ENCODE results near the gene LUZP1. TPM values are rescaled to one million over a fixed set of nuclear protein-coding genes. Genes with fewer than 3 reads are reported as not detected.

The LUZP1 gene
- total and polyA plus RNA-seq, 2 donors (not counting 3 experiments of a cell fraction or from before 2014, with no cell fraction given), result 26.3 to 82.4 TPM

DNA sequence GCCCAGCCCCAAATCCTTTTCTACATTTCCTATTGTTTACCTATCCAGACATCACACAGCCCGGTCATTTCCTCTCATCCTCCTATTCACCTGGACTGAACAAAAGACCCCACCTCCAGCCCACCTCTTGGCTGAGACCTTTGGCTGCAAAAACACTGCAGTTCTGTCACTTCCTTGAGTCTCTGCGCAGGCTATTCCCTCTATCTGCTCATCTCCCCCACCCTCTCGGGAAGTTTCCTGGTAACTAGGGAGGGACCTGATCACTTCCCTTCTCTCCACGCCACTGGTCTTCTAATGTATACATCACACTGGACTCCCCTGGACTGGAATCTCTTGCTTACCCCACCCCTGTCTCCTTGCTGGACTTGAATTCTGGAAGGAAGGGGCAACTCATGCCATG, 43.3 kb upstream of the LUZP1 start:
- no peaks in the 10 kb centered on the region for H3K27me3 ChIP-seq (ENCODE audit: control insufficient read depth in 2 of 2, insufficient read depth in 2 of 2, low read length in 2 of 2)
- BruUV-seq (replicated peaks), result no TSS peak
- CTCF ChIA-PET, result interaction anchor here (0.7 to 1.2 kb wide), 3 partner anchors 27 to 113 kb away, joined by 3 to 4 read pairs (median 3); no protein-coding TSS in a partner anchor
- TF ChIP-seq GATA2 (IDR thresholded peaks at IDR 0.05; ENCODE audit: insufficient read depth, insufficient read length, low read depth, low read length), result peak; percentile 56
- TF ChIP-seq MYC (IDR thresholded peaks at IDR 0.05; ENCODE audit: low read depth, low read length), result no peak
- TF ChIP-seq, protein P1, sequence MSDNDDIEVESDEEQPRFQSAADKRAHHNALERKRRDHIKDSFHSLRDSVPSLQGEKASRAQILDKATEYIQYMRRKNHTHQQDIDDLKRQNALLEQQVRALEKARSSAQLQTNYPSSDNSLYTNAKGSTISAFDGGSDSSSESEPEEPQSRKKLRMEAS (IDR thresholded peaks at IDR 0.05; ENCODE audit: insufficient read depth, insufficient read length), result no peak
- TF ChIP-seq, protein P2, sequence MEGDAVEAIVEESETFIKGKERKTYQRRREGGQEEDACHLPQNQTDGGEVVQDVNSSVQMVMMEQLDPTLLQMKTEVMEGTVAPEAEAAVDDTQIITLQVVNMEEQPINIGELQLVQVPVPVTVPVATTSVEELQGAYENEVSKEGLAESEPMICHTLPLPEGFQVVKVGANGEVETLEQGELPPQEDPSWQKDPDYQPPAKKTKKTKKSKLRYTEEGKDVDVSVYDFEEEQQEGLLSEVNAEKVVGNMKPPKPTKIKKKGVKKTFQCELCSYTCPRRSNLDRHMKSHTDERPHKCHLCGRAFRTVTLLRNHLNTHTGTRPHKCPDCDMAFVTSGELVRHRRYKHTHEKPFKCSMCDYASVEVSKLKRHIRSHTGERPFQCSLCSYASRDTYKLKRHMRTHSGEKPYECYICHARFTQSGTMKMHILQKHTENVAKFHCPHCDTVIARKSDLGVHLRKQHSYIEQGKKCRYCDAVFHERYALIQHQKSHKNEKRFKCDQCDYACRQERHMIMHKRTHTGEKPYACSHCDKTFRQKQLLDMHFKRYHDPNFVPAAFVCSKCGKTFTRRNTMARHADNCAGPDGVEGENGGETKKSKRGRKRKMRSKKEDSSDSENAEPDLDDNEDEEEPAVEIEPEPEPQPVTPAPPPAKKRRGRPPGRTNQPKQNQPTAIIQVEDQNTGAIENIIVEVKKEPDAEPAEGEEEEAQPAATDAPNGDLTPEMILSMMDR (IDR thresholded peaks at IDR 0.05; ENCODE audit: extremely low read depth in 1 of 2, insufficient read depth in 1 of 2, low read depth in 1 of 2, low read length in 2 of 2), result no peak
- TF ChIP-seq JUN (IDR thresholded peaks at IDR 0.05; ENCODE audit: borderline replicate concordance, insufficient read depth, insufficient read length, low read depth), result no peak
- no peak for TF ChIP-seq EZH2 (IDR thresholded peaks at IDR 0.05; ENCODE audit: borderline replicate concordance, low read depth, low read length, severe bottlenecking)
- TF ChIP-seq POLR2A (IDR thresholded peaks at IDR 0.05; ENCODE audit: low read depth, low read length), result no peak
- no peak for TF ChIP-seq POLR2AphosphoS5 (IDR thresholded peaks at IDR 0.05; ENCODE audit: insufficient read depth, low read depth, low read length)
- TF ChIP-seq FOS (IDR thresholded peaks at IDR 0.05; ENCODE audit: borderline replicate concordance, insufficient read depth, low read length), result peak; percentile 44
- H2AFZ ChIP-seq (ENCODE audit: low read depth, low read length), result peak overlapping the region; percentile 17
- H4K20me1 ChIP-seq (replicated peaks; ENCODE audit: control insufficient read depth, extremely low read depth, insufficient read depth, low read length), result no peaks in the 10 kb centered on the region
- no peak overlapping the region for H3K9ac ChIP-seq (replicated peaks; ENCODE audit: extremely low read depth, insufficient read depth, low read length)
- peaks cover 14% of the 10 kb centered on the region for H3K4me1 ChIP-seq (ENCODE audit: control insufficient read depth, extremely low read depth, insufficient read depth, low read length)
- POLR2A ChIA-PET, result no interaction called here
- no peak overlapping the region for H3K27ac ChIP-seq (ENCODE audit: insufficient read depth, low read depth, low read length)
- intact Hi-C loops (cut with micrococcal nuclease), result no loop called here
- H3K4me3 ChIP-seq (replicated peaks in 1 of 3; ENCODE audit: insufficient read depth in 1 of 3, low read depth in 1 of 3, low read length in 3 of 3), result no peak overlapping the region
- H3K4me2 ChIP-seq (ENCODE audit: insufficient read depth, low read length), result no peak overlapping the region
- H3K36me3 ChIP-seq (ENCODE audit: control insufficient read depth in 2 of 2, extremely low read depth in 1 of 2, insufficient read depth in 2 of 2, low read length in 2 of 2), result no peaks in the 10 kb centered on the region
- H3K9me1 ChIP-seq (replicated peaks; ENCODE audit: control insufficient read depth, extremely low read depth, insufficient read depth, low read length), result no peaks in the 10 kb centered on the region
- no peaks in the 10 kb centered on the region for H3K79me2 ChIP-seq (ENCODE audit: control insufficient read depth, insufficient read depth, low read length)
- no peak for FAIRE-seq
- H3K9me3 ChIP-seq (replicated peaks; ENCODE audit: control insufficient read depth, insufficient read depth, low read length), result no peaks in the 10 kb centered on the region
- no peak for DNase-seq (ENCODE audit: low read depth, low spot score)
- dilution Hi-C loops (cut with MboI; ENCODE audit: extremely low pct_ligation_motif_present, low sequenced_read_pairs), result no loop called here
